DOHH2 (cell line): ENCODE data around the gene ENPP7.

Source experiments
- CTCF ChIP-seq: fragments of 200-600 bp; sonication (generic); IDR thresholded peaks from one replicate; pipeline ENCODE4 v1.5.1; 2014; ENCODE audit warnings: antibody characterized with exemption, mild to moderate bottlenecking, low read depth, low read length; ENCODE audit not compliant: poor library complexity, severe bottlenecking
- EZH2phosphoT487 ChIP-seq: fragments of 200-600 bp; sonication (generic); IDR thresholded peaks from 2 replicates; pipeline ENCODE4 v1.6.1; 2017; ENCODE audit warnings: borderline replicate concordance, mild to moderate bottlenecking, antibody characterized with exemption, low read length, moderate library complexity, mixed read lengths

GRCh38 chr17:79705674-79706073 is 25.1 kb upstream of the ENPP7 start:
- TF ChIP-seq CTCF, result no peak
- no peak for TF ChIP-seq EZH2phosphoT487
